ENCODE measurements around the gene KHSRP.
"Not testable (repeated sequence)": the region's sequence is repeated elsewhere in the genome, so short reads cannot be mapped to it uniquely, and the experiment has no call there.

KHSRP gene

DNA sequence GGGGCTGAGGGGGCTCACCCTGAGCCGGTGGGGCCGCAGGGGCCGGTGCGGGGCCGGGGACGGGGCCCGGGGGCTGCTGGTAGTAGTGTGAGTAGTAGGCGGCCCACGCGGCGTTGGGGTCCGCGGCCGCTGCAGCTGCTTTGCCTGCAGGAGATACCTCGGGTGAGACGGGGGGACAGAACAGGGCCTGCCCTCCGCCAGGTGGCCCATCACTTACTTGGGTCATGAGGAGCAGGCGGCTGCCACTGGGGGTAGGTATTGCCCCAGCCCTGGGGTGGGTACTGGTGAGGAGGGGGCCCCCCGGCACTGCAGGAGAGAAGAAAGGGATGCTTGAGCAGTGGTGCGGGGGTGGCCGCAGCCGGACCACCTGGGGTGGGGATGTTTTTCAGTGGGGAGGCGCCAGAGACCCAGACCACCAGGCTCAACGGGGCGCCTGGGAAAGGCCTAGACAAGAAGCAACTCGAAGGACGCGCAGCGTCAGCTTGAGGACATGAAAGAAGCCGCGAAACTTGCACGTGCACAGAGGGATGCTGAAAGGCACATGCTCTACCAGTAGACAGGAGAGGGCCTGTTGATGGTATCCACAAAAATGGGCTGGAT lies 8.9 kb downstream of the KHSRP start:
- no peak for FAIRE-seq

DNA sequence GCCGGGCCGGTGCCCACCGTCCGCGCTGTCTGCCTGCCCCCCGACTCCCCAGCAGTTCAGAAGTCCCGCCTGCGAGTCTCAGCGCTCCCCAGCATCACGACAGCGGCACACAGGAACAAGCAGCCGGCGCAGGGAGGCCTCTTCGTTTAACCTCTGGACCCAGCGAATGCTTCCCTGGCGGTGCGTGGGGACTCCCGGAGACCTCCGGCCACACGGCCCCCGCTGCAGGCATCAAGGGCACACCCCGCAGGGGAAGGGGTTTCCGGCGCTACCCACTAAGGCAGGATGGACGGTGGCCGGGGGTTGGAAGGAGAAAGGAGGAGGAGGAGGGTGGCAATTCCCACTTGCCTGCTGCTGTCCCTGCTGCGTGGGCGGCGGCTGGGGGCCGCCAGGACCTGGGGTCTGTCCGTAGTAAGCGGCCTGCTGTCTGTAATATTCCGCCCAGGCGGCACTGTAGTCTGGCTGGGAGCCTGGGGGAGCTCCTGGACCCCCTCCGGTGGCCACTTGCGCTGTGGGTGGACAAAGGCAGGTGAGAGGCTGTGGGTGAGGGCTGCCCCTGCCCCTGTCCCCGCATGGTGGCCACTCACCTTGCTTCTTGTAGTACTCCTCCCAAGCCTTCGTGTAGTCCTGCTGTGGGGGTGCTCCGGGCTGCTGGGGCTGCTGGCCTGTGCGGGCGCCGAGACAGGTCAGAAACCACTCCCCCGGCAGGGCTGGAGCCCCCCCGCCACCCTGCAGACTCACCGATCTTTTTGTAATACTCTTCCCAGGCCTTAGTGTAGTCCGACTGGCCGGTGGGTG lies 9.6 kb downstream of the KHSRP start:
- no peak for FAIRE-seq

DNA sequence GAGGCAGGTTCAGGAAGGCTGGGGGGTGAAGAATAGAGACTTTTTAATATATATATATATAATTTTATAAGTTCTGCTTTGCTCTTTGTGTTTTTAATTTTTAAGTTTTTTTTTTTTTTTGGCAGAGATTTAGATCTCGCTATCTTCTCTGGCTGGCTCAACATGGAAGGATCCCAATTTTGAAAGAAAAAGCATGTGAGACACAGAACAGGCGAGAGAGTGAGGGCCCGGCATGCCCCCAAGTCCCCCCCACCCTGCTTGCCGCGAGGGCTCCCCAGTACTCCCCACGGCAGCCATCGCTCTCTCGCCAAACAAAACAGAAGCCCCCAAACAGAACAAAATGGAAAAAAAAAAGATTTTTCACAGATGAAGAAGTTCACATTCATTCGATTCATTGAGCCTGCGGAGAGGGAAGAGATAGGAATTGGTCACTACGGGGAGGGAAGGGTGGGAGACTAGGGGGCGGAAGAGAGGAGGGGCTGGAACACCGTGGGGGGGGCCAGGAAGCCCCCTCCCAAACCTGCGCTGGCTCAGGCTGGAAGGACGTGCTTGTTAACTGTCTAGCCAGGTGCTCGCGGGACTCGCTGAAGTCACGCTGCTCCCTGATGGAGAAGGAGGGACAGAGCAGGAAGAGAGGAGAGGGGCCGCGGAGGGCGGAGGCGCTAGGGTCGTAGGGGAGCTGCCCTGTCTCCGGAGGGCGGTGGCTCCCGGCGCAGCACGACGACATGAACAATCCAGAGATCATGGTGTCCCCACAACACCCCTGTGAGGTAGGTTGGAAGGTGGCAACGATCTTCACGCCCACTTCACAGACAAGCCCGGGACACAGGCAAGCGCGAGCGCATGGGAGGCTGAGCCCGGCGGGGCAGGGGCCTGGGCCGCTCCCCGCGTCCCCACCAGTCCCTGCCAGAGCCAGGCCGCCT lies 10.6 kb downstream of the KHSRP start:
- no peak for FAIRE-seq

DNA sequence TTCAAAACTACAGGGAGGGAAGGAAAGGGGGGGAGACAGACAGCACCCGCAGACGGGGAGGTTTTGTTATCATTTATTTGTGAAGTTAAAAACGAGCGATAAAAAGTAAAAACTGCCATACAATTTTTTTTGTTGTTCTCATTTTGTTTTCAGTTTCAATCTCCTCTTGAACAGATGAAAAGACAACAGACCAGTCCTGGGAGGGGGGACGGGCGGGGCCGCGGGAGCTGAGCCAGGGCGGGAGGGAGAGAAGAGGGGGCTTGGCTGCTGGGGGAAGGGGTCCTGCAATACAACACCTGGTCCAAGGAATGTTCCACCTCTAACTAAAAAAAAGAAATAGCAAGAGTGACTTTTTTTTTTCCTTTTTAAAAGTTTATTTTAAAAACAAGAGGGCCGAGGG lies 11.3 kb downstream of the KHSRP start:
- FAIRE-seq = no peak

DNA sequence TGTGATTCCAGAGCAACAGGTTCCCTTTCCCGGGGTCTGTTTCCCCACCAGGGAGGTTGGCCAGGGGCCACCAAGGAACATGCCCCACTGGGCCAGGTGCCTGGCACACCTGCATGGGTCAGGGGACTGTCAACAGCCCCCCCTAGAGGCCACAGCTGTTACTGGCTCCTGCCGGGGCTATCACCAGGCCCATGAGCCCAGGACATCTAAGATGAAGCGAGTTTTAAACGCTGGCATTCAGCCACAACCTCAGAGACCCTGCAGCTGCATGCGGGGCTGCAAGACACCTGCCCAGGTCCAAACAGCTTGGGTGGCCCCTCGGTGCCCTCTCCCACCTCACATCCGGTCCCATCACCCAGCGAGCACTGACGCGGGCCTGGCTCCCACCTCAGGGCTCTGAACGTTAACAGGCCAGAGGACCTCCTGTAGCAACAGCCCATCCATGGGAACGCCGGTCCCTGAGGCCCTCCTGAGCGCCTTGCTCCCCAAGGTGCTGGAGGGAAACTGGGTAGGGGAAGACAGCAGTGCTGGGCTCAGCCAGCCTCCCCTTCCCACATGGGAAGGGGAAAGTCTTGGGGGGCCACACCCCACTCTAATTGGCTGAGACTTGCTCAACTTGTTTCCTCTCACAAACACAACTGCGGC lies 12.0 kb downstream of the KHSRP start:
- FAIRE-seq = no peak

DNA sequence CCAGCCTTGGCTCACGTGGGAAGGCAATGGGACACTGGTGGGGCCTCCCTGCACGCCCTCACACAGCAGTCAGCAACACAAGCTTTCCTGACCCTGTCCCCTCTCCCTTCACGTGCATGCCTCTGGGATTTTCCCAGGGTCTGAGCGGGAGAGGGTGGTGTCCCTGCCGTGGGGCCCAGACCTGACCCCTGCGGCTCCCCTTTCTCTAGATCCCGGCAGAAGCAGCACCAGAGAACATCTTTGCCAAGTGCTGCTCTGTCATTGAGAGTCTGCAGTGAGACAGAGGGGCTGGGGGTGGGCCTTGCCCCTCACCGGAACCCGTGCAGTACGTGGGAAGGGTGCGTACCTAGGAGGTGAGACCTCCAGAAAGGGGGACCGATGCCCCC lies 12.6 kb downstream of the KHSRP start:
- no peak for FAIRE-seq

DNA sequence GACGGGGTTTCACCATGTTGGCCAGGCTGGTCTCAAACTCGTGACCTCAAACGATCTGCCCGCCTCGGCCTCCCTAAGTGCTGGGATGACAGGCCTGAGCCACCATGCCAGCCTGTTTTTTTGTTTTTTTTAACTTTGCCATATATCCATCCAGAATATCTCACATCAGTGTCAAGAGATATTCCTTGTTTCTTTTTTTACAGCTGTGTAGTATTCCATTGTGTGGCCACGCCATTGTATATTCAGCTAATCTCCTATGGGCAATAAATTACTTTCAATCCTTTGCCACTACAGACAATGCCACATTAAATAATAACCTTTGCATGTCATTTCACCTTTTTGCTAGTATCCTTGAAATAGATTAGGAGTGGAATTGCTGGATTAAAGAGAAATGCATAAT lies 15.3 kb downstream of the KHSRP start:
- no peak for FAIRE-seq

DNA sequence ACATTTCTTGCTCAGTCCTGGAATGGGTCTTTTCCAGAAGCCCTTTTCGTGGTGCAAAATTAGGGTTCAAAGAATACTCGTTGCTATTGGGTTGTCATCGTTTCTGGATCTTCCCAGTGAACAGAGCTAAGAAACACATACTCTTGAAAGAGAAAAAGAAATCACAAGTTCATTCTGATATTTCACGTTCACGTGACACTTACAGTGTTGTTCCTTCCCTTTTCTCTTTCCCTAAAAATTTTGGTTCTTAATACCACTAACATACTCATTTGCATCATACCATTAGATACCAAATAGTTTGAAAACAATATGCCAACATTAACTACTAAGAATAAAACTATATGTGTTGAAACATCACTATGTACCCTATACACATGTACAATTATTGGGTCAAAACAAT lies 18.2 kb downstream of the KHSRP start:
- FAIRE-seq = no peak

DNA sequence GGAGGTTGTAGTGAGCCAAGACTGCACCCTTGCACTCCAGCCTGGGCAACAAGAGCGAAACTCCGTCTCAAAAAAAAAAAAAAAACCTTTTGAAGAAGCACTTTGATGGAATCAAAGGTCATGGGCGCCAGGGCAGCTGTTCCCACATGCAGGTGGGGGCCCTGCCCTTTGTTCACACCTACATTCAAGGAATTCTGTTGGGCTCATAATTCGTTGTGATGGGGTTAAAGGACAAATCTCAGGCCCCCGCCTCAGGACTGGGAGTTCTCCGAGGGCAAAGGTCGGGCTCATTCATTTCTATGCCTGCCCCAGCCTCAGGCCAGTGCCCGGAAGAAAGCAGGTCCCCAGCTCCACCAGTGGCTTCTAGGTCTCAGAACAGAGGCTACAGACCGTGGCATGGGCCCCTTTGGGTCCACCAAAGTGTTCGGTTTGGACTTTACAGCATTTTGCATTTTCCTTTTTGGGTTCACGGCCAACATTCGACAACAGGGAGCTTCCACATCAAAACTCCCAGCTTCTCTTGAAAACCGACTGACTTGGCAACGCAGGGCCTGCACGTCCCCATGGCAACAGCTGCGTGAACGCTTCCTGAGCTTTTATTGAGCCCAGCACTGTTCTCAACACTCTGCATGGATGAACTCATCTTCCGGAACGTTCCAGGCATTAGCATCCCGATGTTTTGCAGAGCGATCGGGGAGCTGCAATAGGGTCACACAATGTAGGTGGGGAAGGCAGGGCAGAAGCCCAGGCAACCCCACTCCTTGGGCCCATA lies 21.6 kb downstream of the KHSRP start:
- no peak for FAIRE-seq

DNA sequence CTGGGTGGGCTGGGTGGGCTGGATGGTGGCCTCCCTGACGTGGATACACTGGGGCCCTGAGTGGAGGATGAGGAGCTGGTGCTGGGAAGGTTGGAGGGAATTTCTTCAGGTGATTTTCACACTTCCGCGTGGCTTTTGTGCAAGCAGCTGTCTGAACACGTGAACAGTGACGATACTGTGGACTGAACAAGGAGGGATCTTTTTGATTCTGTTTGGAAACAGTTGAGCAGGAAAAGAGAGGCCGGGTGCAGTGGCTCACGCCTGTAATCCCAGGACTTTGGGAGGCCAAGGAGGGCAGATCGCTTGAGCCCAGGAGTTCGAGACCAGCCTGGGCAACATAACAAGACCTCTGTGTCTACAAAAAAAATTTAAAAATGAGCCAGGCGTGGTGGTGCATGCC lies 22.6 kb downstream of the KHSRP start:
- FAIRE-seq = no peak

DNA sequence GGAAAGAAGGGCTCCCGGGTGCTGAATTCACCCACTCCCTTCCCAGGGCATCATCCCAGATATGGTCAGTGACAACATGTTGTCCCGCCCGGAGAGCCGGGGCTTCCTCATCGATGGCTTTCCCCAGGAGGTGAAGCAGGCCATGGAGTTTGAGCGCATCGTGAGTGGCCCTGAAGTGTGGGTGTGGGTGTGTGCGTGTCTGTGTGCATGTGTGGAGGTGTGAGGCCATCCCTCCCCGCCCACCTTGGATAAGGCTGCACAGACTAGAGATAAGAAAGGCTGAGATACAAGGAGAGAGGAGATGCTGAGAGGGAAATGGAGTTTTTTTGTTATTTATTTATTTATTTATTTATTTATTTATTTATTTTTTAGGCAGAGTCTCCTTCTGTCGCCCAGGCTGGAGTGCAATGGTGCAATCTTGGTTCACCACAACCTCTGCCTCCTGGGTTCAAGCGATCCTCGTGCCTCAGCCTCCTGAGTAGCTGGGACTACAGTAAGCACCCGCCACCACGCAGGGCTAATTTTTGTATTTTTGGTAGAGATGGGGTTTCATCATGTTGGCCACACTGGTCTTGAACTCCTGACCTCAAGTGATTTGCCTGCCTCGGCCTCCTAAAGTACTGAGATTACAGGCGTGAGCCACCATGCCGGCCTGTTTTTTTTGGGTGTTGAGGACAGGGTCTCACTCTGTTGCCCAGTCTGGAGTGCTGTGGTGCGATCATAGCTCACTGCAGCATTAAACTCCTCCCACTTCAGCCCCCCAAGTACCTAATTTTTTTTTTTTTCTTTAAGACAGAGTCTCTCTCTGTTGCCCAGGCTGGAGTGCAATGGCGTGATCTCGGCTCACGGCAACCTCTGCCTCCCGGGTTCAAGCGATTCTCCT lies 24.3 kb downstream of the KHSRP start:
- not testable (repeated sequence) for FAIRE-seq

DNA sequence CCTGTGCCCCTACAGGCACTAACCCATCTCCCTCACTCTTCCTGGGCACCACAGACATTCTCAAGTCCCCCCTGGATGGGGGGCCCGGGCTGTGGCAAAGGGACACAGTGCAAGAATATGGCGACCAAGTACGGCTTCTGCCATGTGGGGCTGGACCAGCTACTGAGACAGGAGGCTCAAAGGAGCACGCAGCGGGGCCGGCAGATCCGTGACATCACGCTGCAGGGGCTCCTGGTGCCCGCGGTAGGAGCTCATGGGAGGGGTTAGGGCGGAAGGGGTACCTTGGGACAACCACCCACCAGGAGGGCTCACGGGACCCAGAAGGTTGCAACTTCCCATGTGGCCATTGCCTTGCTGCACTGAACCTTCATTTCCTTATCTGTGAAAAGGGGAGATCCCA lies 28.3 kb downstream of the KHSRP start:
- FAIRE-seq = no peak

DNA sequence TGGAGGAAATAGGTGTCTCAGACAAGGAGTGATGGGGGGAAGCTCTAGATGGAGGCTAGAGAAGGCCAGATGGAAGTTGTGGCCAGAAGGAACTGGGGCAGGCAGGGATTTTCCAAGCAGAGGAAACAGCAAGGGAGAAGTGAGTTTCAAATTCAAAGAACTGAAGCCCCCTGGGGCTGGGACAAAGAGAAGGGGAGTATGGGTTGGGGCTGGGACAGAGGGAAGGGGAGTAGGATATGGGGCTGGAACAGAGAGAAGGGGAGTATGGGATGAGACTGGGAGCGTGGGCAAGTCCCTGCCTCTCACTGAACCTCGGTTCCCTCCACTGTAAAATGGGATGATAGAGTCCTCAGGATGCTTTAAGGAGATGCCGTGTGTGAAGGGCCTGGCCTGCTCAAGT lies 29.8 kb downstream of the KHSRP start:
- FAIRE-seq = no peak

DNA sequence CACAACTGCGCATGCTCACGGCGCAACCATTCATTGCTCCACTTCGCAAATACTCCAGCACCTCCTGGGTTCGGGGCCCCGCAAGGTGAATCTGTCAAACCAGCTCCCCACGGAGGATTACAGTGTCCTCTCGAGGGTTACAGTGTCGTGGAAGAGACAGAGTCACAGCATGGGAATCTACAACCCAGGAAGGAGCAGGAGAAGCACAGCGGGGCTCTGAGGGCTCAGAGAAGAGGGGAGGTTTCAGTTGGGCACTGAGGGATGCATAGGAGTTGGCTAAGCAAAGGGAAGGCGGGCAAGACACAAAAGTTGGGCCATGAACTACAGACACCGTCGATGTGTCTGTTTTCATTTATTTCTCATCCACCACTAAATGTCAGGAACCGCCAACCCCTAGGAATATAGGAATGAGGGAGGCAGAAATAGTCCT lies 30.6 kb downstream of the KHSRP start:
- FAIRE-seq = no peak

DNA sequence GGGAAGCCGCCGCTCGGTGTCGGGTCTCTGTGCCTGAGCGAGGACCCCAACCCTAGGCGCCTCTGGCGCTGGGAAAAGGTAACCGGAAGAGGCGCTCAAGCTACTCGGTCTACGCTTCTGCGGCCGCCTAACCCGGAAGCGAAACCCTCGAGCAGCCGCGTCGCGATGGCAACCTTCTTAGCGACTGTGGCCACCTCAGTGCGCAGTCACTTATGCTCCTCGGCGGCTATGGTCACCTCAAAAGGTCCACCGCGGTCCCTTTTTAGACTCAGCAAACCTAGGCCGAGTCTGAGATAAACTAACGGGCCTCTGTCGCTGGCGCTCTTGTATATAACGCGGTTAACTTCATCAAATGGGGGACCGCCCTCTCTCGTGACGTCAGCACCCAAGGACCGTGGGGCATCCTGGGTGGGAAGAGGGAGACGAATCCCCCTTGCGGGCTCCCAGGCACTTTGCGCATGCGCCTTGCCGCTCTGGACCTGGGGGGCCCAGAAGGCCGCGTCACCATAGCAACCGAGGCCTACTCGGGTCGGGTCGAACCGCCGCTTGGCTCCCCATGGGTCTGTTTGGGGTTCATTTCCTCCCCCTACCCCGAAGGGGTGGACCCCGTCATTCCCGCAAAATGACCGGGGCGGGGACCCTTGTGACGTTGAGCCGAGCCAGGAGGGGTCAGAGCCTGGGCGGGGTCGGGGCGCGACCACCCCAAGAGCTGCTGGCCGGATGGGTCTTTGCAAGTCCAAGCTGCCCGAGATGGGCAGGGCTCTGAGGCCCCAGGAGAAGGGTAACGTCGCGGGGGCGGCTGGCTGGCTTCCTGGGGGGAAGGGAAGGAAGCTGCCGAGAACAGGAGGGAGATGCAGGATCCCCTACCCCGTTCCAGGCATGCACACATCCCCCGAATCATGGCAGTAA lies 31.3 kb downstream of the KHSRP start, which contains the start of gene GTF2F1:
TSS of gene GTF2F1 (minus strand) at position 91 of the 909 bp plus-strand sequence. CDS start 169 bp downstream, outside the sequence.
- FAIRE-seq = peak; percentile 94

DNA sequence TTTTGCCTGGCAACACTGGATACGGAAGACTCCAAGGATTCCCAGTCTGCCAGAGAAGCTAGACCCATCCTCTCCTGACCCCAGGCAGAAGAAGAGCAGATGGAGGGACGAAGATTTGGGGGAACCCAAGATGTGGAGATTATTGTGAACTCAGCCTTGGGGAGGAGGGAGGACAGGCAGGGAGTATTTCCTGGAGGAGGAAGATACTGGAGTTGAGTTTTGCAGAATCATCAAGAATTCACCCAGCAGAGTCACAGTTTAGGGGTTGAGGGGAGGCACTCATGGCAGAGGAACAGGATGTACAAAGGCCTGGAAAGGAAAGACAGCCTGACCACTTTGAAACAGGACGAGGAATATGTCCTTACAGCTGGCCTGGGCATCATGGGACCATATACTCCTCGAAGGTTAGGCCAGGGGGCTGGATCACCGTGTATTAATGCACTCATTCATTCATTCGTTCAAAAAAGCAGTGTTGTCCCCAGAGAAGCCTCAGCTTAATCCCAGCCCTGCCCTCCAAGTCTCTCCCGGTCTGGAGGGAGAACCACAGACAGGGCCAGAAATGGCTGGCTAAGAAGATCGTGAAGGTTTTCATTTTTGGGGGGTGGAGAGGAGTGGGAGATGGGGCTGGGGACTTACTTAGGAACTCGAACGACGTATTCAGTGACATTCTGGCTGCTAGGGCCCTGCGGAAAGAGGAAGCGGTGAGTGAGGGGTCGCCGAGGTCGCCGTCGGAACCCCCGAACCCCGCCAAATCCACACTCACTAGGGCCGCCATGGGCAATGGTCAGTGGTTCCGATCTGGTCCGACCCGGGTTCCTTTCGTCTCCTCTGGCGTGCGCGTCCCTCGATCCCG lies 32.2 kb downstream of the KHSRP start:
- FAIRE-seq = no peak

DNA sequence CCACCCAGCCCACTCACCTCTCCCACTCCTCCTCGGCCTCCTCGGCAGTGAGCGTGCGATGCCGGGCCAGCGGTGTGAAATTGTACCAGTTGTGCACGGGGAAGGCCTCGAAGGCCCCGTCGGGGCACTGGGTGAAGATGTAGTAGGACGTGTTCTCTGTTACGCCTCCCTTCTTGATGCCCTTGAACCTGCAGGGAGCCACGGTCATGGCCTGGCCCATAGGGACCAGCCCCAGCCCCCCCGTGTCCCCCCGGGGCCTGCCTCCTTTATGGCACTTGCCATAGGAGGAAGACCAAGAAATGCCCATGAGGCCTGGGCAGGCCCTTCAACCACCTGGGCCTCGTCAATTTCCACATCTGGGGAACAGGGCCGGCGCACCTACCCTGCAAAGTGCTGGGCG lies 37.2 kb downstream of the KHSRP start:
- FAIRE-seq = no peak

DNA sequence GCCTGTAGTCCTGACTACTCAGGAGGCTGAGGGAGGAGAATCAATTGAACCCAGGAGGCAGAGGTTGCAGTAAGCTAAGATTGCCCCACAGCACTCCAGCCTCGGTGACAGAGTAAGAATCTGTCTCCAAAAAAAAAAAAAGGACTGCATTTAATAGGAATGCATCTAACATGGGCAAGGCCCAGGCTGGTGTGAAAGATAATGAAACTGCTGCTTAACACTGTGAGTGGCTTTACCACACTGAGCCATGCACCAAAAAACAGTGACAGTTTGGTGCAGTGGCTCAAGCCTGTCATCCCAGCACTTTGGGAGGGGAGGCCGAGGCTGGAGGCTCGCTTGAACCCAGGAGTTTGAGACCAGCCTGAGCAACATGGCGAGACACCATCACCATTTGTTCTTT lies 40.2 kb downstream of the KHSRP start:
- FAIRE-seq = no peak

DNA sequence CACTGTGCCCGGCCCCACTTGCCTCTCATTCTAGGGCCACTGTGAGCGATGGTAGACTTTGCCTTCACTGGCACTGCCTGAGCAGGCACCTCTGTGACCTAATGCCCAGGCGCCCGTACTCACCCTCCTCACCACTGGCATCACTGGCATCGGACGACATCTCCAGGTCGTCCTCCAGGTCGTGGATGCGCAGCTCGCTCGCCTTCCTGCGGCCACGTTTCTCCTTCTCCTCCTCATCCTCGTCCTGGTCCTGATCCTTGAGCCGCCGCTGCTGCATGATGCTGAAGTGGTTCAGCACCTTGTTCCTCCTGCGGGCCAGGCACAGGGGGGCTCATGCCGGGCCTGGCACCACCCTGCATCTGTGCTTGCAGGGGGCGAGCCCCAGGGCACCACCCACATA lies 41.4 kb downstream of the KHSRP start:
- FAIRE-seq = no peak

All from A204.1 (cell line).